Stimulated activated CD4-positive, alpha-beta T cell treated with anti-CD3 and anti-CD28 coated beads, Interleukin-15, amount 100 ng/mL, for 48 hours (primary cell): ENCODE measurements around the gene ELP1.
"Not testable (repeated sequence)": the region's sequence is repeated elsewhere in the genome, so short reads cannot be mapped to it uniquely, and the experiment has no call there.

Source experiments
- DNase-seq, 2 donors: peaks; one replicate each; pipeline ENCODE4 v3.0.0-alpha.2; 2020; ENCODE audit warnings: low read depth in 2 of 2

The ELP1 gene

DNA sequence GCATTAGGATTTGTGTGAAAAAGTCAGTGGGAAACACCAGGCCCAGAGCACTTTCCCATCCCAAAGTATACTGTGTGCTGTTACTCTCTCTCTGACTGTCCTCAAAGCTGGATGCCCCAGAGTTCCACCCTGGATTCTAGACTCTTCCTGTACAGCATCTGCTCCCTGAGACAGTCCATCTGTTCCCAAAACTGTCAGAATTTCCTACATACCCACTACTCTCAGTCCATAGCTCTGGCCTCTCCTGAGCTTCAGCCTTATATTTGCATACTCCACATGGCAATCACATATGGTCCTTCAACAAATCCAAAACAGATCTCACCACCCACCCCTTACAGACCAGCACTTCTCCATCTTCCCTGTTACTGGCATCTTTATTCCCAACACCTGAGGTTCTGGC is 9.5 kb downstream of the ELP1 start:
- no peak for DNase-seq

DNA sequence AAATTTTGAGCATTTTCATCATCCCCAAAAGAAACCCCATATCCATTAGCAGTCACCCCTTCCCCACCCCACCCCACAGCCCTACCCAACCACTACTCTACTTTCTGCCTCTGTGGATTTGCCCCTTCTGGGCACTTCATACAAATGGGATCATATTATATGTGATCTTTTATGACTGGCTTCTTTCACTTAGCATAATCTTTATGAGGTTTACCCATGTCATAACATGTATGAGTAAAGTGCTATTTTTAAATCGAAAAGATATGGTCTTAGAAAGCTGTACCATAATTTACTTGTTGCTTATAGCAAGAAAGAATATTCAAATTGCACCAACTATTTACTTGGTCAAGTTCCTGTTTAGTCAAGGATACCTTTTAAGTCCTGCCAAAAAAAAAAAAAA is 12.7 kb downstream of the ELP1 start:
- no peak for DNase-seq

- not testable (repeated sequence) for DNase-seq
Observed at GRCh38 chr9:108920401-108920800, 13.5 kb downstream of the ELP1 start.

- DNase-seq, result no peak
Observed at GRCh38 chr9:108919517-108919916, 14.4 kb downstream of the ELP1 start.

GRCh38 chr9:108913391-108913790 is 20.5 kb downstream of the ELP1 start:
- DNase-seq, result no peak

DNA sequence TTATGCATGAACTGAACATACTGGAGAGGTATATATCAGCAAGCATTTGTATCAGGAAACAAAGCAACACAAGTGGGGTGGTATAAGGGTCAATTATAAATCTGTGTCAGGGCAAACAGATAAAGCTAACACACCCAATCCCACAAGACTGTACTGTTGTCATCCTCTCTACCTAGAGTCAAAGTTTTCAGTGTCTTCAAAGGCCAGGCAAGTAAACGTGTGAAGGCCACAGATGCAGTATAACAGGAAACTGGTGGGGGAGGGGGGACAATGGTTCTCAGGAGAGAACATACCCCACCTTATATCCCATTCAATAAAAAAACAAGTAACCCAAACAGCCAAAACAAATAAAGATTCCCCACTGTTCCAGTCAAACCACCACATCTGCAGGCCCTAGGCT is 22.1 kb downstream of the ELP1 start:
- DNase-seq, result no peak

GRCh38 chr9:108910914-108911313 is 23.0 kb downstream of the ELP1 start:
- DNase-seq, result no peak

GRCh38 chr9:108910402-108910801 is 23.5 kb downstream of the ELP1 start:
- no peak for DNase-seq

DNA sequence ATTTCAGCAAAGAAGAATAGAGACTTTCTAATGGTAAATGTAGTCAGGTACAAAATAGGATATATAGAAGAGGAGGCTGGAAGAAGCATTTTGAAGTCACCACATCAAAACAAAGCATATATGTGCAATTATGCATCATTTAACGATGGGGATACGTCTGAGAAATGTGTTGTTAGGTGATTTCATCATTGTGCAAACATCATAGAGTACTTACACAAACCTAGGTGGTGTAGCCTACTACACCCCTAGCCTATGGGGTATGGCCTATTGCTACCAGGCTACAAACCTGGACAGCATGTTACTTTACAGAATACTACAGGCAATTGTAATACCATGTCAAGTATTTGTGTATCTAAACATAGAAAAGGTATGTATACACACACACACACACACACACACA is 28.4 kb downstream of the ELP1 start:
- no peak for DNase-seq

DNA sequence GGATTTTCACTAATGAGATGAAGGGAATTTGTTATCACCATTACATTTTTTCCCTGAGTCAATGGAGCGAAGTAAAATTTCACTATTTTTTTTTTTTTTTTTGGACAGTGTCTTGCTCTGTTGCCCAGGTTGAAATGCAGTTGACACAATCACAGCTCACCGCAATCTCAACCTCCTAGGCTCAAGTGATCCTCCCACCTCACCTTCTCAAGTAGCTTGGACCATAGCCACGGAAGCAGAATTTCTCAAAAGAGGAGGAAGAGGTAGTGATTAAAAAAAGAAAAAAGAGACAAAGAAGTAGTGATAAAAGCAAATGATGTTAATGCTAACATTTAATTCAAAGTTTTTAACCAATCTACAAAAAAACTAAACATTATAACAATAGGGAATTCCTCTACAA is 29.8 kb downstream of the ELP1 start:
- DNase-seq, result no peak

DNA sequence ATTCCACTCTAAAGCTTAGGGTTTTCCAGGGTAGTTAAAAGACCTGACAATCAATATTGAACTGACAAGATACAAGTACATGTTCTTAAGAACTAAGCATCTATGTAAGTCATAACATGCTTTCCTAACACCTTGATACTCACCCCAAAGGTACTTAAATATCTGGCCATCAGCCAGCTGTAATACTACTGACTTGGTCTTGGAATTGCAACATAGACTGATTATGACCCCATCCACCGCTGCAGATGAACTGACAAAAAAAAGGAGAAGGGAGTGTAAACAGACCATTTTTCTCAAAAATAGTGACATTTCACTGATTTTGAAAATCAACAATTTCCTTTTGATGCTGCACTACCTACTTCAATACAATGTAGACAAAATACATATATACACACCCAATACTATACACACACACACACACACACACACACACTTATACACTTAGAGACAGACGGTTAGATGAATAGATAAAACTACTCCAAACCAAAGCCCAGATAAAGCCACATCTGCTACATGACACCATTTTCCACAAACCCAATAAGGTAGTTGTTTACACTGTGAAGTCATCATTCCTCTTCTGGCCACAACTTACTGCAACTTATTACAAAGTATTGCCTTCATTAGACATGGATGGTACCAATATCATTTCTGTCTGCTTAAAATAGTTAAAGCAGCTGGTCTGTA is 30.4 kb downstream of the ELP1 start:
- no peak for DNase-seq

GRCh38 chr9:108900176-108900575 is 33.7 kb downstream of the ELP1 start:
- no peak for DNase-seq

- not testable (repeated sequence) for DNase-seq
Observed at GRCh38 chr9:108899023-108899695, 34.8 kb downstream of the ELP1 start.

DNA sequence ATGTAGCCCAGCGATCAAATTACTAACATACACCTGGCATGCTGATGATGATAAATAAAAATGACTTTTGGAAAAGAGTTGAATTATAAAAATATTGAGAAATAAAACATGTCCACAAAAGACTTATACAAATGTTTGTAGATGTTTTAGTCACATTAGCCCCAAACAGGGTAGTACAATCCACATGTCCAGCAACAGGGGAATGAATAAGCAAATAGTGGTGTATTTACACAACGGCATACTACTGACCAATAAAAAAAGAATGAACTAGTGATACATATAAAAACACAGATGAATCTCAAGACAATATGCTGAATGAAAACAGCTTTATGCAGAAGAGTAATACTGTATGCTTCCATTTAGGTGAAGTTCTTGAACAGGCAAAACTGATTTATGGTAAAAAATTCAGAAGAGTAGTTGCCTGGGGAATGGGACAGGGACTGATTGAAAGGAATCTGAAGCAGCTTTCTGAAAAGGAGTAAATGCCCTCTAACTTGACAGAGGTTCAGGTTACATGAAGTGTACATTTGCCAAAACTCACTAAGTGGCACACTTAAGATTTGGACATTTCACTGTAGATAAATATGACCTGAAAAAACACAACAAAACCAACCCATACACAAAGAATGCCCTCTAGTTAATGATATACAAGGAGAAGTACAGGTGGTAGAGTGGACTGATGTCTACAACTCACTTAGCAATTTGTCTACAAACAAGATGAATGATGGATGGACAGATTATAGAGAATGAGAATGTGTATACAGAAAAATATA is 36.4 kb downstream of the ELP1 start:
- no peak for DNase-seq

DNA sequence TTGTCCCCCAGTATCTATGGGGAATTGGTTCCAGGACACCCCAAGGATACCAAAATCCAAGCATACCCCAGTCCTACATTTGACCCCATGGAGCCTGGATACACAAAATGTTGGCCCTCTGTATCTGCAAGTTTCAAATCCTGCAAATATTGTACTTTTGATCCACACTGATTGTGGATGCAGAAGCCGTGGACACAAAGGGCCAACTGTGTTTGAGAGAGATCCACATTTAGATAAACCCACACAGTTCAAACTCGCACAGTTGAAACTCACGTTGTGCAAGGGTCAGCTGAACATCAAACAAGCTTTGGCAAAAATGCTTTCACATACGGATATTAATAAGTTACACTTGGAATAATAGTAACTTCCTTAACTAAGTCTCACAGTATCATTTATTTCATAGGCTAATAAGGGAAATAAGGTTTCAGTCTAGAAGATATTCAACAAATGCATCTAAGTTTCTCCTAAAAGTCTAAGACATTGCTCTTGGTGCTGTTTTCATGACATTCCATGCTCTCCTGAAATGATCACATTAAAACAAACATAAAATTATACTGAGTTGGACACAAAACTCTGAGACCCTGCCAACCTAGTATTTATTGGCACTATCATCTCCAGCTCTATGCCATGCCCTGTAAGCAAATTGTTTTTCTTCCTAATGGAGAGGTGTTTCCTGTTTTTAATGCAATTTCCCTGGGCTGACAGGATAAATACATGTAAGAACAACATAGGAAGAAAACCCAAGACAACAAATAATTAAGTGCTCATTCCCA is 39.5 kb downstream of the ELP1 start:
- DNase-seq, result no peak

DNA sequence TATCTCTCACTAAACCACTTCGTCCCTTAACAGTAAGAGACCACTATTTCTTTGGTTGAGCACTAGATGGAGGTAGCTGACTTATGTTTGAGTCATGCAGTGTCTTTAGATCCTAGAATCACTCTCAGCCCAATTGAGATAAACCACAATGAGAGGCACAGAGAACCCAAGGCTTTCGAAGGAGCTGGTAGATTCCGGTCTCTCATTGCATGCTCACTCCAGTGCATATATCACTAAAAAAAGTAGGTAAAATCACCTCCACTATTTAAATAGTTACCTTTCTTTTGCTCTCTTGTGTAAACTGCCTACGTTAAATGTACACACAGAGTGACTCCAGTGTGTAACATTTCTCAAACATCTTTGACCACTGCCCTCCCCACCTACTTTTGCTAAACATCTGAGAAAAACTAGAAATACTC is 44.3 kb downstream of the ELP1 start:
- DNase-seq, result no peak

DNA sequence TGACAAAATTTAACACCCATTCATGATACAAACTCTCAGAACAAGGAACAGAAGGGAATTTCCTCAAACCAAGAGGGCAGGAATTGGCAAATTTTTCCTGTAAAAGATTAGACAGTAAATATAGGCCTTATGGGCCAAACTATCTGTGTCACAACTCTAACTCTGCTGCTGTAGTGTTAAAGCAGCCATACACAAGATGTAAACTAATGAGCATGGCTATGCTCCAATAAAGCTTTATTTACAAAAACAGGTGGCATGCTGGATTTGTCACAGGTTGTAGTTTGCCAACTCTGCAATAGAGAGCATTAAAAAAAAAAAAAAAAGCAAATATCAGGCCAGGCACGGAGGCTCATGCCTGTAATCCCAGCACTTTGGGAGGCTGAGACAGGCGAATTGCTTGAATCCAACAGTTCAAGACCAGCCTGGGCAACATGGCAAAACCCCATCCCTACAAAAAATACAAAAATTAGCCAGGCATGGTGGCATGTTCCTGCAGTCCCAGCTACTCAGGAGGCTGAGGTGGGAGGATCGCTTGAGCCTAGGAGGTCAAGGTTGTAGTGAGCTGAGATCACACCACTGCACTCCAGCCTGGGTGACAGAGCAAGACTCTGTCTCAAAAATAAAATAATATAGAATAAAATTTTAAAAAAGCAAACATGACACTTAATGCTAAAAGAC is 47.2 kb downstream of the ELP1 start:
- DNase-seq, result not testable (repeated sequence)

- peak; percentile 59 for DNase-seq
Observed at GRCh38 chr9:108885643-108886348, 48.1 kb downstream of the ELP1 start.

DNA sequence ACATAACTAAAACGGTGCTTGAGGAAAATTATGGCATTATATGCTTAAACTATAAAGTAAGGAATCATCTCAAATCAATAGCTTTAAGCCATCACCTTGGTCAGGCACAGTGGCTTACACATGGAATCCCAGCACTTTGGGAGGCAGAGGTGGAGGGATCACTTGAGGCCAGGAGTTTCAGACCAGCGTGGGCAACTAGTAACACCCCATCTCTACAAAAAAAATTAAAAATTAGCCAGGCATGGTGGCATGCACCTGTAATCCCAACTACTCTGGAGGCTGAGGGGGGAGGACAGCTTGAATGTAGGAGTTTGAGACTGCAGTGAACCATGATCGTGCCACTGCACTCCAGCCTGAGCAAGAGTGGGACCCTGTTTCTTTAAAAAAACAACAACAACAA is 49.2 kb downstream of the ELP1 start:
- no peak for DNase-seq

DNA sequence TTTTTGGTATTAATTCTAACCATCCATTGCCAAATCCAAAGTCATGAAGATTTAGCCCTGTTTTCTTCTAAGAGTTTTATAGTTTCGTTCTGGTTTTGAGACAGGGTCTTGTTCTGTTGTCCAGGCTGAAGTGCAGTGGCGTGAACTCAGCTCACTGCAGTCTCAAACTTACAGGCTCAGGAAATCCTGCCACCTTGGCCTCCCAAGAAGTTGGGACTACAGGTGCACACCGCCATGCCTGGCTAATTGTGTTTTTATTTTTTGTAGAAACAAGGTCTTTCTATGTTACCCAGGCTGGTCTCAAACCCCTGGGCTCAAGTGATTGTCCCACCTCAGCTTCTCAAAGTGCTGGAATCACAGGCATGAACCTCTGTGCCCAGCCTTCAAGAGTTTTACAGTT is 50.8 kb downstream of the ELP1 start:
- DNase-seq, result no peak
